Neural progenitor cell (in vitro differentiated cells): Measurements from ENCODE around the gene TFDP1. TPM values are rescaled to one million over a fixed set of nuclear protein-coding genes. Genes with fewer than 3 reads are reported as not detected.
A peak's percentile ranks its signal among the peaks of the same experiment; 100 is the strongest.

ENCODE experiments used
- DNase-seq: peaks from one replicate; pipeline ENCODE4 v3.0.0-alpha.2; 2016; ENCODE audit warnings: low spot score
- H2AFZ ChIP-seq: fragments of 200-600 bp; sonication (generic); replicated peaks from 2 replicates; pipeline ENCODE4 v1.6.1; 2016; ENCODE audit warnings: antibody characterized with exemption
- H3F3A ChIP-seq: fragments of 200-600 bp; sonication (generic); 2 replicates; pipeline ENCODE4 v1.6.1; 2016; ENCODE audit warnings: antibody characterized with exemption, low read depth
- H3K27ac ChIP-seq: fragments of 200-600 bp; sonication (generic); 2 replicates; pipeline ENCODE4 v1.5.1; 2016; ENCODE audit warnings: mild to moderate bottlenecking
- H3K27me3 ChIP-seq: fragments of 200-600 bp; sonication (generic); 2 replicates; pipeline ENCODE4 v1.6.1; 2016; ENCODE audit warnings: mild to moderate bottlenecking, moderate library complexity
- H3K36me3 ChIP-seq: fragments of 200-600 bp; sonication (generic); 2 replicates; pipeline ENCODE4 v1.5.1; 2016
- H3K4me1 ChIP-seq: fragments of 200-600 bp; sonication (generic); 2 replicates; pipeline ENCODE4 v1.6.1; 2016; ENCODE audit warnings: mixed run types
- H3K4me2 ChIP-seq: fragments of 200-600 bp; sonication (generic); 2 replicates; pipeline ENCODE4 v1.6.1; 2016
- H3K4me3 ChIP-seq: fragments of 200-600 bp; sonication (generic); 2 replicates; pipeline ENCODE4 v1.5.1; 2016
- H3K79me2 ChIP-seq: fragments of 200-600 bp; sonication (generic); 2 replicates; pipeline ENCODE4 v1.6.1; 2016; ENCODE audit warnings: low read depth
- H3K9ac ChIP-seq: fragments of 200-600 bp; sonication (generic); 2 replicates; pipeline ENCODE4 v1.6.1; 2016
- H3K9me3 ChIP-seq: fragments of 200-600 bp; sonication (generic); 2 replicates; pipeline ENCODE4 v1.5.1; 2016; ENCODE audit warnings: low read depth
- H4K20me1 ChIP-seq: fragments of 200-600 bp; sonication (generic); 2 replicates; pipeline ENCODE4 v1.6.1; 2016; ENCODE audit warnings: low read depth
- H3K27ac Mint-ChIP-seq: 3 replicates; pipeline ENCODE4 v1.8.0; 2021; ENCODE audit warnings: mixed read lengths
- H3K27me3 Mint-ChIP-seq: 2 replicates; pipeline ENCODE4 v1.8.0; 2022; ENCODE audit warnings: low read depth, mild to moderate bottlenecking, inconsistent platforms, moderate library complexity, mixed read lengths; ENCODE audit not compliant: insufficient read depth
- H3K36me3 Mint-ChIP-seq: 3 replicates; pipeline ENCODE4 v1.8.0; 2021; ENCODE audit warnings: mixed read lengths
- H3K4me1 Mint-ChIP-seq: 3 replicates; pipeline ENCODE4 v1.8.0; 2021; ENCODE audit warnings: mixed read lengths
- H3K4me3 Mint-ChIP-seq: 3 replicates; pipeline ENCODE4 v1.8.0; 2021; ENCODE audit warnings: mild to moderate bottlenecking, moderate library complexity, mixed read lengths
- H3K9me3 Mint-ChIP-seq: 3 replicates; pipeline ENCODE4 v1.8.0; 2020; ENCODE audit warnings: mixed read lengths
- EZH2 ChIP-seq: fragments of 200-600 bp; sonication (generic); IDR thresholded peaks from 2 replicates; pipeline ENCODE4 v1.6.1; 2017; ENCODE audit warnings: antibody characterized with exemption, mild to moderate bottlenecking, moderate library complexity
- EZH2phosphoT487 ChIP-seq: fragments of 200-600 bp; sonication (generic); IDR thresholded peaks from 2 replicates; pipeline ENCODE4 v1.6.1; 2017; ENCODE audit warnings: antibody characterized with exemption
- total RNA-seq: library from RNA; depleted of rRNA; stranded (reverse); fragments of >200 nt; gene quantifications from 2 replicates; pipeline ENCODE4 v1.2.3, GENCODE V29; 2015; ENCODE audit warnings: low replicate concordance
- TF ChIP-seq, protein P1 (sequence below): fragments of 200-600 bp; sonication (generic); IDR thresholded peaks from 2 replicates; pipeline ENCODE4 v1.5.1; 2017; ENCODE audit warnings: antibody characterized with exemption, mild to moderate bottlenecking

Gene TFDP1
- 57.5 and 88.6 TPM in 2 replicates for total RNA-seq

DNA sequence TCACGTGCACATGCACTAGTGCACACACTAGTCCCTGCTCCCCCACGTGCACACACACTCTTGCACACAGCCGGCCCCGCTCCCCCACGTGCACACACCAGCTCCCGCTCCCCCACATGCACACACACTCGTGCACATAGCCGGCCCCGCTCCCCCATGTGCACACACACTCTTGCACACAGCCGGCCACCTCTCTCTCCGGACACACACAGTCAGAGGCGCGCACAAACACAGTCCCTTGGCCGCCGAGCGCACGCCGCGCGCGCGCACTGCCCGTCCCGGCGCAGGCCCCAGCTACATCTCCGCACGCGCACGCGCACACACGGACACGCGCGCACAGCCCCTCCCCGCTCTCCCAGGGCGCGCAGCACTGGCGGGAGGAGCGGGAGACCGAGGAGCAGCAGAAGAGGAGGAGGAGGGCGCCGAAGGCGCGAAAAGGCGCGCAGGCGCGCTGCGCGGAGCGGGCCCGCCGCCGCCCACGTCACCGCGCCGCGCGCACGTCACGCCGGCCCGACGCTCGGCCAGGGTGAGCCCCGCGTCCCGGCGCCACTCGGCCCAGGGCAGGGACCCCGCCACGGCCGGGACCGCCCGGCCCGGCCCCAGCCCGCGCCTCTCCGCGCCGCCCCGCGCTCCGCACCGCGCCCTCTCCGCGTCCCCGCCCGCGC lies at the start of gene TFDP1:
Gene TFDP1 (plus strand): TSS at position 549 of the 665 bp plus-strand sequence. CDS start 1,085 bp downstream, outside the sequence.
- H2AFZ ChIP-seq: peak within 1 kb of the TSS; percentile 79
- no peaks in the 10 kb centered on the region for H3K9me3 ChIP-seq
- H3F3A ChIP-seq: peaks cover 28% of the 10 kb centered on the region
- peak; percentile 92 for DNase-seq
- H3K27ac ChIP-seq: no peak within 1 kb of the TSS
- peak within 1 kb of the TSS; percentile 49 for H3K9ac ChIP-seq
- peaks cover 42% of the 10 kb centered on the region for H3K79me2 ChIP-seq
- Mint-ChIP-seq H3K36me3 (peaks cover 29% of the 10 kb centered on the region), H3K27me3 (peaks cover 11% of the 10 kb centered on the region), H3K27ac (peak within 1 kb of the TSS; percentile 91), H3K4me3 (peak within 1 kb of the TSS; percentile 96), H3K4me1 (peaks cover 22% of the 10 kb centered on the region), H3K9me3 (peaks cover 2% of the 10 kb centered on the region)
- H4K20me1 ChIP-seq: peaks cover 39% of the 10 kb centered on the region
- peak within 1 kb of the TSS; percentile 98 for H3K4me2 ChIP-seq
- TF ChIP-seq, protein P1, sequence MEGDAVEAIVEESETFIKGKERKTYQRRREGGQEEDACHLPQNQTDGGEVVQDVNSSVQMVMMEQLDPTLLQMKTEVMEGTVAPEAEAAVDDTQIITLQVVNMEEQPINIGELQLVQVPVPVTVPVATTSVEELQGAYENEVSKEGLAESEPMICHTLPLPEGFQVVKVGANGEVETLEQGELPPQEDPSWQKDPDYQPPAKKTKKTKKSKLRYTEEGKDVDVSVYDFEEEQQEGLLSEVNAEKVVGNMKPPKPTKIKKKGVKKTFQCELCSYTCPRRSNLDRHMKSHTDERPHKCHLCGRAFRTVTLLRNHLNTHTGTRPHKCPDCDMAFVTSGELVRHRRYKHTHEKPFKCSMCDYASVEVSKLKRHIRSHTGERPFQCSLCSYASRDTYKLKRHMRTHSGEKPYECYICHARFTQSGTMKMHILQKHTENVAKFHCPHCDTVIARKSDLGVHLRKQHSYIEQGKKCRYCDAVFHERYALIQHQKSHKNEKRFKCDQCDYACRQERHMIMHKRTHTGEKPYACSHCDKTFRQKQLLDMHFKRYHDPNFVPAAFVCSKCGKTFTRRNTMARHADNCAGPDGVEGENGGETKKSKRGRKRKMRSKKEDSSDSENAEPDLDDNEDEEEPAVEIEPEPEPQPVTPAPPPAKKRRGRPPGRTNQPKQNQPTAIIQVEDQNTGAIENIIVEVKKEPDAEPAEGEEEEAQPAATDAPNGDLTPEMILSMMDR: no peak
- TF ChIP-seq EZH2: no peak
- no peak for TF ChIP-seq EZH2phosphoT487
- no peaks in the 10 kb centered on the region for H3K36me3 ChIP-seq
- H3K27me3 ChIP-seq: no peaks in the 10 kb centered on the region
- H3K4me1 ChIP-seq: peaks cover 11% of the 10 kb centered on the region
- peak within 1 kb of the TSS; percentile 78 for H3K4me3 ChIP-seq

GRCh38 chr13:113535381-113535781 lies 49.2 kb upstream of the TFDP1 start:
- Mint-ChIP-seq H3K9me3 (no peaks in the 10 kb centered on the region), H3K4me1 (no peaks in the 10 kb centered on the region), H3K27ac (peak overlapping the region; percentile 51), H3K4me3 (no peak overlapping the region), H3K27me3 (peaks cover 7% of the 10 kb centered on the region), H3K36me3 (peaks cover 30% of the 10 kb centered on the region)
- no peak for DNase-seq
- H2AFZ ChIP-seq: no peak overlapping the region
- H3K27ac ChIP-seq: no peak overlapping the region
- no peaks in the 10 kb centered on the region for H3K9me3 ChIP-seq
- H3F3A ChIP-seq: no peaks in the 10 kb centered on the region
- H4K20me1 ChIP-seq: no peaks in the 10 kb centered on the region
- H3K36me3 ChIP-seq: no peaks in the 10 kb centered on the region
- H3K4me2 ChIP-seq: no peak overlapping the region
- H3K27me3 ChIP-seq: no peaks in the 10 kb centered on the region
- no peak overlapping the region for H3K4me3 ChIP-seq
- H3K9ac ChIP-seq: no peak overlapping the region
- H3K4me1 ChIP-seq: no peaks in the 10 kb centered on the region
- H3K79me2 ChIP-seq: peaks cover 7% of the 10 kb centered on the region
- no peak for TF ChIP-seq EZH2
- no peak for TF ChIP-seq EZH2phosphoT487
- TF ChIP-seq, protein P1: no peak

- H3K36me3 Mint-ChIP-seq: peaks cover 37% of the 10 kb centered on the region
- Histone ChIP-seq H3K27ac (no peak overlapping the region), H3K4me1 (no peaks in the 10 kb centered on the region), H3K9me3 (no peaks in the 10 kb centered on the region), H3K36me3 (no peaks in the 10 kb centered on the region), H3K4me2 (no peak overlapping the region), H4K20me1 (no peaks in the 10 kb centered on the region), H3K9ac (no peak overlapping the region), H2AFZ (no peak overlapping the region), H3K27me3 (no peaks in the 10 kb centered on the region), H3F3A (no peaks in the 10 kb centered on the region), H3K4me3 (no peak overlapping the region), H3K79me2 (peaks cover 7% of the 10 kb centered on the region)
- no peak overlapping the region for H3K4me3 Mint-ChIP-seq
- H3K9me3 Mint-ChIP-seq: peaks cover 9% of the 10 kb centered on the region
- TF ChIP-seq EZH2 (no peak), EZH2phosphoT487 (no peak)
- TF ChIP-seq, protein P1: no peak
- DNase-seq: no peak
- no peaks in the 10 kb centered on the region for H3K4me1 Mint-ChIP-seq
- peaks cover 12% of the 10 kb centered on the region for H3K27me3 Mint-ChIP-seq
- no peak overlapping the region for H3K27ac Mint-ChIP-seq
Observed at GRCh38 chr13:113536461-113537110, 48.0 kb upstream of the TFDP1 start.
